Measurements from ENCODE around the gene METTL1.

The METTL1 gene

GRCh38 chr12:57810450-57810849 lies 38.5 kb upstream of the METTL1 start:
- Histone ChIP-seq H3K4me1 (ENCODE audit: insufficient read depth, low read length) (no peaks in the 10 kb centered on the region), H3K27me3 (ENCODE audit: insufficient read depth, low read length, poor library complexity) (no peaks in the 10 kb centered on the region), H3K36me3 (ENCODE audit: insufficient read depth, low read length) (peaks cover 5% of the 10 kb centered on the region; the same call in 1 of the 2 replicates), H3K4me3 (ENCODE audit: low read depth in 1 of 2, low read length in 2 of 2) (no peak overlapping the region), H3K79me2 (ENCODE audit: insufficient read depth, low read length) (no peaks in the 10 kb centered on the region), H3K4me2 (ENCODE audit: insufficient read depth, low read length) (no peak overlapping the region), H3K9me3 (ENCODE audit: insufficient read depth, low read length, severe bottlenecking) (no peaks in the 10 kb centered on the region), H3K27ac (ENCODE audit: low read length) (no peak overlapping the region), H4K20me1 (ENCODE audit: insufficient read depth, low read length) (no peaks in the 10 kb centered on the region), H3K9ac (ENCODE audit: low read depth, low read length) (no peak overlapping the region), H2AFZ (ENCODE audit: low read depth, low read length) (no peak overlapping the region)
- ATAC-seq (ENCODE audit: insufficient read depth, low read depth) (no peak), DNase-seq (no peak)
- no peak for TF ChIP-seq EZH2 (IDR thresholded peaks at IDR 0.05; ENCODE audit: borderline replicate concordance, low read depth, low read length, severe bottlenecking)
- no peak for TF ChIP-seq CTCF (IDR thresholded peaks at IDR 0.05; ENCODE audit: borderline replicate concordance, extremely low read depth, low read length, poor library complexity, severe bottlenecking)

GRCh38 chr12:57809425-57809824 lies 37.5 kb upstream of the METTL1 start:
- Histone ChIP-seq H2AFZ (ENCODE audit: low read depth, low read length) (no peak overlapping the region), H3K4me2 (ENCODE audit: insufficient read depth, low read length) (no peak overlapping the region), H3K4me3 (ENCODE audit: low read depth in 1 of 2, low read length in 2 of 2) (no peak overlapping the region), H4K20me1 (ENCODE audit: insufficient read depth, low read length) (no peaks in the 10 kb centered on the region), H3K79me2 (ENCODE audit: insufficient read depth, low read length) (no peaks in the 10 kb centered on the region), H3K9ac (ENCODE audit: low read depth, low read length) (no peak overlapping the region), H3K27me3 (ENCODE audit: insufficient read depth, low read length, poor library complexity) (no peaks in the 10 kb centered on the region), H3K9me3 (ENCODE audit: insufficient read depth, low read length, severe bottlenecking) (no peaks in the 10 kb centered on the region), H3K4me1 (ENCODE audit: insufficient read depth, low read length) (no peaks in the 10 kb centered on the region), H3K36me3 (ENCODE audit: insufficient read depth, low read length) (peaks cover 5% of the 10 kb centered on the region; the same call in 1 of the 2 replicates), H3K27ac (ENCODE audit: low read length) (no peak overlapping the region)
- ATAC-seq (ENCODE audit: insufficient read depth, low read depth) (no peak), DNase-seq (no peak)
- TF ChIP-seq CTCF (IDR thresholded peaks at IDR 0.05; ENCODE audit: borderline replicate concordance, extremely low read depth, low read length, poor library complexity, severe bottlenecking) (no peak), EZH2 (IDR thresholded peaks at IDR 0.05; ENCODE audit: borderline replicate concordance, low read depth, low read length, severe bottlenecking) (no peak)

GRCh38 chr12:57808351-57808750 lies 36.4 kb upstream of the METTL1 start:
- Histone ChIP-seq H3K79me2 (ENCODE audit: insufficient read depth, low read length) (no peaks in the 10 kb centered on the region), H4K20me1 (ENCODE audit: insufficient read depth, low read length) (no peaks in the 10 kb centered on the region), H3K9me3 (ENCODE audit: insufficient read depth, low read length, severe bottlenecking) (no peaks in the 10 kb centered on the region), H3K4me3 (ENCODE audit: low read depth in 1 of 2, low read length in 2 of 2) (no peak overlapping the region), H2AFZ (ENCODE audit: low read depth, low read length) (no peak overlapping the region), H3K4me1 (ENCODE audit: insufficient read depth, low read length) (no peaks in the 10 kb centered on the region), H3K4me2 (ENCODE audit: insufficient read depth, low read length) (no peak overlapping the region), H3K27ac (ENCODE audit: low read length) (no peak overlapping the region), H3K9ac (ENCODE audit: low read depth, low read length) (no peak overlapping the region), H3K27me3 (ENCODE audit: insufficient read depth, low read length, poor library complexity) (no peaks in the 10 kb centered on the region), H3K36me3 (ENCODE audit: insufficient read depth, low read length) (peaks cover 5% of the 10 kb centered on the region; the same call in 1 of the 2 replicates)
- no peak for DNase-seq
- ATAC-seq (ENCODE audit: insufficient read depth, low read depth), result no peak
- no peak for TF ChIP-seq EZH2 (IDR thresholded peaks at IDR 0.05; ENCODE audit: borderline replicate concordance, low read depth, low read length, severe bottlenecking)
- TF ChIP-seq CTCF (IDR thresholded peaks at IDR 0.05; ENCODE audit: borderline replicate concordance, extremely low read depth, low read length, poor library complexity, severe bottlenecking), result no peak

GRCh38 chr12:57807285-57807684 lies 35.4 kb upstream of the METTL1 start:
- Histone ChIP-seq H3K9ac (ENCODE audit: low read depth, low read length) (no peak overlapping the region), H3K4me1 (ENCODE audit: insufficient read depth, low read length) (no peaks in the 10 kb centered on the region), H3K36me3 (ENCODE audit: insufficient read depth, low read length) (peaks cover 5% of the 10 kb centered on the region; the same call in 1 of the 2 replicates), H3K27ac (ENCODE audit: low read length) (no peak overlapping the region), H3K27me3 (ENCODE audit: insufficient read depth, low read length, poor library complexity) (no peaks in the 10 kb centered on the region), H3K9me3 (ENCODE audit: insufficient read depth, low read length, severe bottlenecking) (no peaks in the 10 kb centered on the region), H3K79me2 (ENCODE audit: insufficient read depth, low read length) (no peaks in the 10 kb centered on the region), H3K4me2 (ENCODE audit: insufficient read depth, low read length) (no peak overlapping the region), H2AFZ (ENCODE audit: low read depth, low read length) (no peak overlapping the region), H3K4me3 (ENCODE audit: low read depth in 1 of 2, low read length in 2 of 2) (no peak overlapping the region), H4K20me1 (ENCODE audit: insufficient read depth, low read length) (no peaks in the 10 kb centered on the region)
- no peak for ATAC-seq (ENCODE audit: insufficient read depth, low read depth)
- no peak for TF ChIP-seq EZH2 (IDR thresholded peaks at IDR 0.05; ENCODE audit: borderline replicate concordance, low read depth, low read length, severe bottlenecking)
- no peak for TF ChIP-seq CTCF (IDR thresholded peaks at IDR 0.05; ENCODE audit: borderline replicate concordance, extremely low read depth, low read length, poor library complexity, severe bottlenecking)
- DNase-seq, result no peak
